GM19372 (cell line): ENCODE data around the gene IL2RG.

ENCODE experiments used
- ATAC-seq: cut with Tn5 transposase; IDR thresholded peaks from one replicate; pipeline ENCODE4 v1.9.1; 2021; ENCODE audit warnings: mild to moderate bottlenecking, low read depth, moderate library complexity; ENCODE audit not compliant: unreplicated experiment

Gene IL2RG

GRCh38 chrX:71111141-71111843 lies at the start of gene IL2RG:
Gene IL2RG, minus strand, starts transcription at chrX:71111577. Its CDS starts 38 bp downstream, at chrX:71111539.
- peak; percentile 72 for ATAC-seq

DNA sequence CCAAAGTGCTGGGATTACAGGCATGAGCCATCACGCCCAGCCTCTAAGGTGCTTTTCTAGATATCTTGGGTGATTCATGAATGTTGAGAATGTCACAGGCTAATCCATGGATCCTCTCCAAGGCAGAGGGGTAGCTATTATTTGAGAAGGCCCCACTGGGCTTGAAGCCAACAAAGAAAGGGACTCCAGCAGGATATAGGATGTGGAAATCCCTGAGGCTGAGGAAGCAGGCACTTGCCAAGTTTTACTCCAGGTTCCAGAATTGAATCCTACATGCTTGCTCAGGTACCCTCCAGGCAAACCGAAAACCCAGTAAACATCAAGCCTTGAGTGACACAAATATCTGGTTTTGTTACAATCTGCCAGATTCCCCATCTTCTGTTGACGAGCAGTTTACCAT lies 49.1 kb upstream of the IL2RG start:
- ATAC-seq = no peak

- no peak for ATAC-seq
Observed at GRCh38 chrX:71159335-71159734, 48.0 kb upstream of the IL2RG start.

DNA sequence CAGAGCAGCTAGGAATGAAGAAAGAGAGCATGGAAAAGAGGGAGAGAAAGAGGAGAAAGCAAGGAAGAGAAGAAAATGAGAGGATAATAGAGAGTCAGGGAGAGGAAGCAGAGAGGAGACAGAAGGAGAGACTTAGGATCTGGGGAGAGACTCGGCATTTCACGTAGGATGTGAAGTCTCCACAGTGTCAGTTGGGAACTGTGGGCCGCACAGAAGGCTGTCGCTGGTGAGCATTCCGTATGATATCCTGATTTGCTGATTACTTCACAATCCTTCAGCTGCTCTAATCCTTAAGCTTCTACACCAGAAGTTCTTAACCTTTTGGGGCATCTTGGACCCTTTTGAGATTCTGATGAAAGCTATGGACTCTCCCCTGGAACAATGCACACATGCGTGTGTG lies 47.2 kb upstream of the IL2RG start:
- no peak for ATAC-seq

GRCh38 chrX:71154641-71155040 lies 43.3 kb upstream of the IL2RG start:
- ATAC-seq = no peak

- no peak for ATAC-seq
Observed at GRCh38 chrX:71154196-71154595, 42.8 kb upstream of the IL2RG start.

GRCh38 chrX:71151366-71151765 lies 40.0 kb upstream of the IL2RG start:
- ATAC-seq = no peak

DNA sequence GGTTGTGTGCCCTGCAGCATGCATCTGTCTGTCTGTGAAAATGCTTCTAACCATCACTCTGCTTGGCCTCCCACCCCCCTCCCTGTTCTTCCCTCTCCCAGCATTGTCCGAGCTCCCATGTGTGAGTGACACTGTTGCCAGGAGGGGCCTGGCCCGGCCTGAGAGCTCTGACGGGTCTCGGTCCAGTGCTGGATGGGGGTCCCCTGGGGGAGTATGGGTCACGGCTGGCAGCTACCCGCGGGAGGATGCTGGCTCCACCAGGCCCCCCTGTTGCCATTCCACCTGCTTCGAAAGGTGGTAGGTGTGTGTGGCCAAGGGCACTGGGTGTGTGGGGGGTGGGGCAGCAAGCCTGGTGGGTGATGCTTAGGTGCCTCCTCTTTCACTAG lies 36.9 kb upstream of the IL2RG start:
- ATAC-seq = no peak

DNA sequence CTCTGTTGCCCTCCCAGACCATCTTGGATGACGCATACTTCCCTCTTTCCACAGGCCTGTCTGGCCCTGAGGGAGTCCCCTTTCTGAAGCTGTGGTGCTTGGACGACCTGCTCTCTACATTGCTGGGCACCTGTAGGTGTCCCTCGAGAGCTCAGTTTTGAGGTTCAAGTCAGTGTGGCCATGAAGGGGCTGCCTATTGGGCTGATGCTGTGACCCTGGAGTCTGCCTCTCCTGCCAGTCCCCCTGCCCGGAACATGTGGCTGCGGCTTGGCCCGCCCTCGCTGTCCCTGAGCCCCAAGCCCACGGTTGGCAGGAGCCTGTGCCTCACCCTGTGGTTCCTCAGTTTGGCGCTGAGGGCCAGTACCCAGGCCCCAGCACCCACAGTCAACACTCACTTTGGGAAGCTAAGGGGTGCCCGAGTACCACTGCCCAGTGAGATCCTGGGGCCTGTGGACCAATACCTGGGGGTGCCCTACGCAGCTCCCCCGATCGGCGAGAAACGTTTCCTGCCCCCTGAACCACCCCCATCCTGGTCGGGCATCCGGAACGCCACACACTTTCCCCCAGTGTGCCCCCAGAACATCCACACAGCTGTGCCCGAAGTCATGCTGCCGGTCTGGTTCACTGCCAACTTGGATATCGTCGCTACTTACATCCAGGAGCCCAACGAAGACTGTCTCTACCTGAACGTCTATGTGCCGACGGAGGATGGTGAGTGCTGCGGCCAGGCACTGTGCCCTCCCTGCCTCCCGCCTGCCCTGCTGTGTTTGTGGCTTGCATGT lies 36.3 kb upstream of the IL2RG start:
- no peak for ATAC-seq

- ATAC-seq = no peak
Observed at GRCh38 chrX:71144651-71145050, 33.3 kb upstream of the IL2RG start, which contains the start of gene NLGN3. Gene NLGN3, plus strand, starts transcription at chrX:71144841. Its CDS starts 2,909 bp downstream, at chrX:71147750.

DNA sequence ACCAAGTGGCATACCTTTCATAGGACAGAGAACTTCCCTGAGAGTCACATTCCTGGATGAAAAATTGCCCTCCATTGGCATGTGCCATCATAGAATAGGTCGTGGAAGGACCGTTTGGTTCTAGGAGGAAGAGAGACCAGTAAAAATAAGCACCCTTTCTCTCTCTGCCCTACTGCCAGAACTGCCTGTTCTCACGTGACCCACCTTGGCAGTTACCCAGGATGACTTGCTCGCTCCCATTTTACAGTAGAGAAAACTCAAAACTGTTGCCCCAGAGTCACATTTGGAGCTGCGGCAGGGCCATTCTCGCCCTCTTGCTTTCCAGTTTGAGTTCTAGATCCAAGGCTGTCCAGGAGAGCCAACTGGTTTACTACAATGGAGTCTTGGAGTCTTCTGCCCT lies 32.1 kb upstream of the IL2RG start:
- no peak for ATAC-seq

DNA sequence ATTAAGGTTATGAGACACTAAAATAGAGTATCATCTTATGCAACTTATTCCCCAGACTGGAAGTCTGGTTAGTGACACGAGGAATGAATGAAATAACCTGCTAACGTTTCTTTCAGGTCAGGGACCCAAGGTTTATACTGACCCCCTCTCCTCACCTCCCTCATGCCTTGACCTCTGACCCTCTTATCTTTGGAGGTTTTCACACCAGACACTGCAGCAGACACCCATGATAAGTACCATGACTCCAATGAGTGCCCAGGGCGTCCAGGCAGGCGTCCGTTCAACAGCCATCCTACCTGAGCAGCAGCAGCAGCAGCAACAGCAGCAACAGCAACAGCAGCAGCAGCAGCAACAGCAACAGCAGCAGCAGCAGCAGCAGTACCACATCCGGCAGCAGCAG lies 29.1 kb upstream of the IL2RG start:
- no peak for ATAC-seq

DNA sequence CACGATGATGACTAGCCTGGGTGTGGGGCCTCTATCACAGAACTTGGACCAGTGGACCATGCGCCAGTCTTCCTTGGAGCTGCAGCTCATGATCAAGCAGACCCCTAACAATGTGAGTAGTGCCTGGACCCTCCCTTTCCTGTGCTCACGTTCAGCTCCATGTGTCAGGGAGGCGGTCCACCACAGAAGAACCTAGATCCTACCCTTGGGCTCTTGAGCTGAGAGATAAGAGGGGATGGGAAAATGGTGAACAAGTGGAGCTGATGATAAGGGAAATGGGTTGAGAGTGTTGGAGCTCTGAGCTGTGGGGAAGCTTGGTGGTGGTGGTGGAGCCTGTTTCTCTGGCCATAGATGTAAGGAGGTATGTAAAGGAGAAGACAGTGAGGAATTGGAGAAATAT lies 20.1 kb upstream of the IL2RG start:
- ATAC-seq = no peak

GRCh38 chrX:71128915-71129765 lies 17.8 kb upstream of the IL2RG start:
- peak; percentile 59 for ATAC-seq

DNA sequence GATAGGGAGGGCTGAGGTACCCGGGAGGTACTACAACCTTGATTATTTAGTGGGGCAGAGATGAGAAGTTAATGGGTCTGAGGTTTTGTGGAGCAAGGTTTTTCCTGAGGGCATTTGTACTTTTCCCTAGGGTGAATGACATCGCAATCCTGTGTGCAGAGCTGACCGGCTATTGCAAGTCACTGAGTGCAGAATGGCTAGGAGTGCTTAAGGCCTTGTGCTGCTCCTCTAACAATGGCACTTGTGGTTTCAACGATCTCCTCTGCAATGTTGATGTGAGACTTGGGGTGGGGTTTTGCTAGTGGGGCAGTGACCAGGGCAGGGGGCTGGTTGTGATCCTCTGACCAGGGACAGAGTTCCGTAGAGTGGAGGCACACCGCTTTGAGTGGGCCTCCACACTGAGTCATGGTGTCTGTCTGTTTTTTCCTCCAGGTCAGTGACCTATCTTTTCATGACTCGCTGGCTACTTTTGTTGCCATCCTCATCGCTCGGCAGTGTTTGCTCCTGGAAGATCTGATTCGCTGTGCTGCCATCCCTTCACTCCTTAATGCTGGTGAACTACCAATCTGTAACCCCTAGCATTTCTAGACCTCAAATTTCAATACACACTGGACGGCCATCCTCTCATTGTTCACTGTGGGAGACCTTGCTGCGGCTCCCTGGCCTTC lies 16.9 kb upstream of the IL2RG start:
- ATAC-seq = no peak

DNA sequence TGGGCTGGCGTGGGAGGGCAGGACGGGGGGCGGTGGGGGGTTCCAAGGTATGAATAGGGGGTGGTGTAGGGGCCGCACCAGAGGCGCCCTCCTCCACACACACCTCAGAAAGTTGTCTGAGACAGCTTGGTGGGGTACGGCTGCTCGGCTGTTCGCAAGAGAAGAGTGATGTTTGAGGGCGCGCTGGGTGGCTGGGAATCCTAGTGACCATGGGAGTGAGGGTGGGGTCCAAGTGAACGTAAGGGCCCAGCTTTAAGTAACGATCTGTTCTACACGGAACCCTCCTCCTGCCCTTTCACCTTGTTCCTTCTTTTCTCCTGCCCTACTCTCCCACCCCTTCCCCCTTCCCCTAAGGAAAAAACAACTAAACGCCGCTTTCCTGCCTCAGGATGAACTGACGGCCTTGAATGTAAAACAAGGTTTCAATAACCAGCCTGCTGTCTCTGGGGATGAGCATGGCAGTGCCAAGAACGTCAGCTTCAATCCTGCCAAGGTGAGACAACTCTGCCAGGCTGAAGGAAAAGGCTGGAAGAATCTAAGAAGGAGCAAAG lies 7.7 kb upstream of the IL2RG start:
- ATAC-seq = no peak

DNA sequence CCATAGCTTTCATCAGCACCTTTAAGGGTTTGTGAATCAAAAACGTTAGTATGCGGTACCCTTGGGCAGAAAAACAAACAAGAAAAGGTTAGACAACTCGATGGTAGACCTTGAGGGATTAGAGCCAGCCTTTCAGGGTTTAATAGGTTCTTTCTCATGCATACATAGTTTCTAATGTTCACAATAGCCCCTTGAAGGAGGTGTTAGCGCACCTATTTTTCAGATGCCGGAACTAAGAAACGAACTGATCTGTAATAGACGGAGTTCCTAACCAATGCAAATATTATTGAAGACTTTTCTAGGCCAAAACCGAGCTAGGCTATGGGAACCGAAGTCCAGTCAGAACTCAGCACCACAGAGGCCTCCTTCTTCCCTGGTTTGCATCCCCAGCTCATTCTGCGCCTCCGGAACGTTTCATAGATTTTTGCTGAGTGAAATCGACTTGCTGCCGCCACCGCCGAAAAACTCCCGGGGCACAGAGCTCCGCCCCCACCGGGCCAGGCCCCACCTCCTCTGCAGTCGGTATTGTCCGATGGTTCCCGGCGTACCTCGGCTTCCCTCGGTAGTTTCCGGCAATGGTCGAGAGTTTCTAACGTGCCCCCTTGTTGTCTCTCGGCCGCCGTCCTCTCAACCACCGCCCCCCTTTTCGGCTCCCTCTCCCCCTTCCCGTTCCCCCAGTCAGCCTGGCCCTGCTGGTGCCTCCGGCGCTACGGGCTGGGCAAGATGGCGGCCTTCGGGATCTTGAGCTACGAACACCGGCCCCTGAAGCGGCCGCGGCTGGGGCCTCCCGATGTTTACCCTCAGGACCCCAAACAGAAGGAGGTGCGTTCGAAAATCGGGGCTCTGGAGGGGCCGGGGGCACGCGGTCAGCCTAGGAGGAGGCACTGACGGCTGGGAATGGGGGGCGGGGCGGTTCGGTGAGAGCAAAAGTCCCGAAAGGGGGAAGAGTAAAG lies 6.9 kb upstream of the IL2RG start, which contains the start of gene MED12:
Gene MED12 (plus strand): TSS at position 565 of the 953 bp plus-strand sequence. CDS start 159 bp downstream, at position 724.
- peak; percentile 89 for ATAC-seq

DNA sequence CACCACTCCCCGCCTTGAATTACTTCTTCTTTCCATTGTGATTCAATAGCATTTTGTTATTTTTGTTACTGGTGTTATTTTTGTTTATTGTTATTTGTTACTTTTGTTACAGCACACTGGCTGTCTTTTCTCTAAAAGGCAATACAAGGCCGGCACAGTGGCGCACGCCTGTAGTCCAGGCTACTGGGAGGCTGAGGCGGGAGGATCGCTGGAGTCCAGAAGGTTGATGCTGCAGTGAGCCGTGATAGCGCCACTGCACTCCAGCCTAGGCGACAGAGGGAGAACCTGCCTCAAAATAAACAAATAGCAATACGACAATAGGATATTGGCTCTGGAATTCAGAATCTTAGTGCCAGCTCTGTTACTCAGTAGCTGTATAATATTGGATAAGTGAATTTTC lies 6.0 kb upstream of the IL2RG start:
- ATAC-seq = no peak

DNA sequence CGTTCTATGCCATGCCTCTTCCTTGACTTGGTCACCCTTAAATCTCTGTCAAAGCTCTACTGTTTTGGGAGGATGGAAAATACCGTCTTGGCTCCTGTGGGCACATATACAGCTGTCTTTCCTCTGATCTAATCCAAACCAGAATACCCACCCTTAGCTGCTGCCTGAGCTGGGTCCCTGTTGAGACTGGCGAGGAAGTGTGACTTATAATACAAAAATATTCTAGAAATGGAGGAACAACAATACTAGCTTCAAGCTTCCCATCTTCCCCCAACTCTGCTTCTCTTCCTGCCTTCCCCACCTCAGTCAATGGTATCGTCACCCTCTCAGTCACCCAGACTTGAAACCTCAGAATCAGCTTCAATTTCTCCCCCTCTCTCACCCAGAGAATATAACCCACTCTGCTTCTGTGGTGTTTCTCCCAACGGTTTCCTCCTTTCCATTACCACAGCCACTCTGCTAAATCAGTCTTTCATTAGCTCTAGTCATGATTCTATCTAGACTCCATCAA lies 599 bp upstream of the IL2RG start:
- peak; percentile 18 for ATAC-seq
